Activated T-cell treated with anti-CD3 and anti-CD28 coated beads for 1 hour (primary cell): ENCODE measurements around the gene ACOXL.
"Not testable (repeated sequence)": the region's sequence is repeated elsewhere in the genome, so short reads cannot be mapped to it uniquely, and the experiment has no call there.

Experiments used
- DNase-seq: peaks from one replicate; pipeline ENCODE4 v3.0.0-alpha.2; 2020; ENCODE audit warnings: low read depth

The ACOXL gene

DNA sequence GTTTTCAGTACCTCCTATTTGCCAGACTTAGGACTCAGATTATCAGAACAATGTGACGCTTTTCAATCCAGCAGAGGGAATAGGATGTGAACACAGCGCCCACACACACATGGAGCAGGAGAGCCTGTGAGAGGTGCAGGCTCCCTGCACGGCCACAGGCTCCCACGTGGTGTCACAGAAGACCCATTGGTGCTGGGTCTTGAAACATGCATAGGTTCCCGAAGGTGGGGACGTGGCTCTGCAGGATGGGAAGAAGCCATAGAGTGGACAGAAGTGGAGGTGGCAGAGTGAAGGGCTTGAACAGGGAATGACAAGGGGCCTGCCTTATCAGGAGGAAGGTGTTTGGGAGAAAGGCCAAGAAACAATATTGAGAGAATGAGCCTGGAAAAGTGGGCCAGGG lies 309.9 kb downstream of the ACOXL start:
- no peak for DNase-seq

GRCh38 chr2:111042772-111043771 lies 310.7 kb downstream of the ACOXL start:
- no peak for DNase-seq

DNA sequence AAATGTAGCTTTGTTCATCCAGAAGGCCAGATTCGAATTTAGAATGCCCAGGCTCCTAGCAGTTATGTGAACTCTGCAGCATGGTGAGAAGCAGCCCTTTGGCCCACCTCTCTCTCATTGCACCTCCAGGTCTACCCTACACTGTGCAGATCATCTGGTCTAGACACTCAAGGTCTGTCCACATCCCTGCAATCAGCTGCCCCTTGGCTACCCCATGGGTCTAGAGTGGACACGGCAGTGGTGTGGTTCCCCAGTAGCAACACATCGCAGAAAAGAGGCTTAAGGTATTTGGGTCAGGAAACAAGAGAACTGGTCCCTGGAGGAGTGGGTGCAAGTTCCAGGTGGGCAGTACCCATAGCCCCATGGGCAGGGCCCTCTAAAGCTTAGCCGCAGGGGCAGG lies 311.7 kb downstream of the ACOXL start:
- no peak for DNase-seq

GRCh38 chr2:111045236-111045635 lies 312.9 kb downstream of the ACOXL start:
- not testable (repeated sequence) for DNase-seq

DNA sequence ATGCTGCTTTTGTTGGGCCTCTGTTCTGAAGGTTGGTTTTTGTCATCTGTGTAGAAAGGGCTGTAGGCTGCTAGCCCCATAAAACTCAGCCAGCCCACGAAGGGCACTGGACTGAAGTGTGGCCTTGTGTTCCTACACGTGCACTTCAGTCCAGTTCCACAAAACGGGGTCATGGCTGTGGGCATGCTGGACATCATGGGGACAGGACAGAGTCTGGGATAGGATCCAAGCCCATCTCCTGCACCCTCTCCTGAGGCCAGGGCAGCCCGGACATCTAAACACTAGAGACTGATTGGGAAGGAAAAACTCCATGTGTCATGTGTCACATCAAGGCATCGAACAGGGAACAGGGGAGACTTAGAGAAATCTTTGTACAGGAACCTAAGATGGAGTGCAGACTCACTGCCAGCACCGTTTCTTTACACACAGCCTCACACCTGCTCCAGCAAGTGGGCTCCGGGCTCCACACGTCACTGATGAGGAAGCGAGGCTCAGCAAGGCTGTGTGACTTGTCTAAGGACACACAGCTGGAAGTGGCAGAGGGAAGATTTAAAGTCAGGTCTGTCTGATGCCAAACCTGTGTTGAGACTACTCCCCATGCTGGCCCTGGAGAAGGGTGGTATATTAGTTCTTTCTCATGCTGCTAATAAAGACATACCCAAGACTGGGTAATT lies 313.5 kb downstream of the ACOXL start:
- DNase-seq, result no peak

GRCh38 chr2:111046670-111047069 lies 314.3 kb downstream of the ACOXL start:
- no peak for DNase-seq

DNA sequence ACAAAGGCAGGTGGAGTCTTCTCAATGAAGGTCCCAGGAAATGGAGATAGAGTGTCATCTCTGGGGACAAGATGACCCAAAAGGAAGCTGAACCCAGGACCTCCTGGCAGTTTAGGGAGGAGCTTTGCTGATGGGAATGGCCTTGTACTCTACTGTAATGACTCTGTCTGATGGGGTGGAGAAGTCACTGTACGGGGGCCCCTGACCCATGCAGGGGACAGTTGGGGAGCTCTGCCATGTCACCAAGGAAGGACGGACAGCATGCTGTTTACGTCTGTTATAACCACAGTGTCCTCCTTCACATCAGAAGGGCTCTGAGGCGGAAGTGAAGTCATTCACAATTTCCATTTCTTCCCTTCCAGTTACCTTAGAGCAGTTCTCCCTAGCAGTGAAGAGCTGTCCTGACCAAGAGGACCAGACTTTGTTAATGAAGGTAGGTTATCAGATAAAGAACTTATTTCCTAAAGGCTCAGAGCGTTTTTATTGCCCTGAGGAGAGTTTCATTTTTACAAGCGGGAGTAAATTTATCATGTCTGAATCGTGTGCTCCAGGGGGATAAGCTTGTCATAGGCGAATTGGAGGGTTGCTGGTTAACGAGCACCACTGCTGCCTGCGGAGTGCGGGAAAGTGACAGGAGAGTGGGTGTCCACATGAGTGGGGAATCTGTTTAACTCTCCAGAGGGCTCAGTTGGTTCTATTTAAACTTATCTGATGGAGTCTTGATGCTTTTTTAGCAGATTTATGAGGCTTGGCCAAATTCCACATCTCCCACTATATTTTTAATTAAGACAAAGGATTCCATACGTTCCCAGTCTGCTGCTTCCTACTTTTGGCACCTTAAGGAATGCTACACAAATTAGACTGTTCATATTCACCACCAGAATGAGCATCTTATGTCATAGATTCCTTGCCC lies 316.7 kb downstream of the ACOXL start:
- no peak for DNase-seq

DNA sequence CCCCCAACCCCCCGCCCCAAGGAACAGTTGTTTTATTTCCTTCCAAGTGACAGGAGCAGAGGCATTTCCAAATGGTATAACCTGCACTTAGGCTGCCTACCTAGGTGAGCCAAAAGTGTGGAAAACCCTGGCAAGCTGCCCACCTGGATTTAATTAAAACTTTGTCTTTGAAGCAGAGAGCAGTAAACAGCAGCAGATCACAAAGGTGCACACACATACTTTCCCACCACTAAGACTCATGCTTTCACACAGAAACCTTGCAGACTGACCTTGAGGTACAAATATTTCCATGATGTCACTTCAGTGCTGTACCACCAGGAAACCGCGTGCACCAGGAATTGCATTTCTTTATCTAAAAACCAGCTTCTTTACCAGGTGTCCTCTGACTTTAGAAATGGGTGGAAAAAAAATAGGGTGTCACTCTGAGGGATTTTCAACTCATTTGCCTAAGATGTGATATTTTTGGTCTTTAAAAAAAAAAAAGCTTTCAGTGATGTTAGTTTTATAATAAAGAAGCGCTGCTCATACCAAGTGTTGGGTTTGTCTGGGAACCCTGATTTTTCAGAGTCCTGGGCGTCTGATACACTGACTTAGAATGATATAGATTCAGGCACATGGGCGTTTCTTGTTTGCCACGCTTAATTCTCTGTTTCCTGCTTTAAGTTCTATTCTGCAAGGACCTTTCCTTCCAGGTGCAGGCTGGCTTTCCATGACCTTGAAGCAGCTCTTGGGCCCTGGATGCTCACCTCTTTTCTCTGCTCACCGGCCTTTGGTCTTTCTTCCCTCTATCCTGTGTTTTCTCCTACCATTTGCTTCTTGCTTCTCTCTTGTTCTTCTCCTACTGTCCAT lies 317.6 kb downstream of the ACOXL start:
- no peak for DNase-seq

DNA sequence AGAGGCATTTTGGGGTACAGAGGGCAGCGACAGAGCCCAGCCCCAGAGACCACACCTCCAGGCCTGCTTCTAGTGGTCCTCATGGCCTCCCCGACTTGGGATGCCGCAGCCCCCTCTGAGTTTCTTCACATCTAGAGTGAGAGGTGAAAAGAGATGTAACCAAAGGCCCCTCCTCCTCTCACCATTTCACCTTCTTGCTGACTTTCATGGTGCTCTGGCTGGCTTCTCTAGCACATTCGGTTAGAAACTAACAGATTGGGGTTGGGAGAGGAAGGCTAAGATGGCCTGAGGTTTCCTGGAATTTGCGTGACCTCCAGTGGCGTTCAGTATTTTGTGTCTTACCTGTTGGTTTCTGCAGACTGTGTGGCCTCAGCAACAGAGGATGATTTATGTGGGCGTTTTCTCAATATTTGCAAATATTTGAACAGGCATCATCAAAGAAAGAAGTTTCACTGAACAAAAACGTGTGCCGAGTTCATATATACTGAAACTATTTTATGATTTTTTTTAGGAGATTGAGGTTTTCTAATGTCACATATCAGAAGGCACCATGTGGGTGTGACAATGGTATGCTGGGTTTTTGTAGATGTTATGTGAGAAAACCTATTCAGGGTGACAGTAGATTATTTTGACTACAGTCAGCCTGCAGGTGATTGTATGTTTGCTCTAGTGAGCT lies 318.5 kb downstream of the ACOXL start:
- DNase-seq, result no peak

DNA sequence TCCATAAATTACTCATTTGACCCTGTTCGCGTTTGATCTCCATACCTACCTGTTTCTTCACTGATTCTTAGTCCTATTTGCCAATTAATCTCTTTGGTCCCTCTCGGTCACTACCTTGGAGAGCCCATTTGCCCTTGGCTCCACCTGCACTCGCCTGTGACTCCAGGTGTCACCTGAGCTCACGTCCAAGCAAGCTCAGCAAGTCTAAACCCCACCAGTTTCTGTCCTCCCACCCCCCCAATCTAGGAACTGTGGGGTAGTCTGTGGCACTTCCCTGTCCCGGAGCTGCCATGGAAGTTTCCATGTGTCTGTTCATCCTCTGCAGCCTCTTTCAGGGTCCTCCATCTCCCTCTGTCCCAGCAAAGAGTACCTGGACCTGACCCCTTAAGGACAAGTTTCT lies 320.2 kb downstream of the ACOXL start:
- DNase-seq, result no peak

DNA sequence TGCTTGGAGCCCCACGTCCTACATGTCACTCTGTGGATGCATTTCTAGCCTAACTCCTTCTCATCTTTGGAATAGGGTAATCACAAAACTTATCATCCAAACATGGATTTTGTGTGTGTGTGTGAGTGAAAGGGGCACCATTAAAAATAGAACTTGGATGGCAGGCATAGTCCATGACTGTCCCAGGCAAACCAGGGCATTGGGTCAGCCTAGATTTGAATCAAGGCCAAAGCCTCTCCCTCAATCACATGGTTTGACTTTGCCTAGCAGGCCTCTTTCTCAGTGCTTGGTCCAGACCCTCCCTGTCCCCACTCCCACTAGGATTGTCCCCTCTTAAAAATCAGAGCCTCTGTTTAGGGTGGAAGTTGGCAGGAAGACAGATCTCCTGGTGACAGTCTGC lies 320.9 kb downstream of the ACOXL start:
- no peak for DNase-seq

DNA sequence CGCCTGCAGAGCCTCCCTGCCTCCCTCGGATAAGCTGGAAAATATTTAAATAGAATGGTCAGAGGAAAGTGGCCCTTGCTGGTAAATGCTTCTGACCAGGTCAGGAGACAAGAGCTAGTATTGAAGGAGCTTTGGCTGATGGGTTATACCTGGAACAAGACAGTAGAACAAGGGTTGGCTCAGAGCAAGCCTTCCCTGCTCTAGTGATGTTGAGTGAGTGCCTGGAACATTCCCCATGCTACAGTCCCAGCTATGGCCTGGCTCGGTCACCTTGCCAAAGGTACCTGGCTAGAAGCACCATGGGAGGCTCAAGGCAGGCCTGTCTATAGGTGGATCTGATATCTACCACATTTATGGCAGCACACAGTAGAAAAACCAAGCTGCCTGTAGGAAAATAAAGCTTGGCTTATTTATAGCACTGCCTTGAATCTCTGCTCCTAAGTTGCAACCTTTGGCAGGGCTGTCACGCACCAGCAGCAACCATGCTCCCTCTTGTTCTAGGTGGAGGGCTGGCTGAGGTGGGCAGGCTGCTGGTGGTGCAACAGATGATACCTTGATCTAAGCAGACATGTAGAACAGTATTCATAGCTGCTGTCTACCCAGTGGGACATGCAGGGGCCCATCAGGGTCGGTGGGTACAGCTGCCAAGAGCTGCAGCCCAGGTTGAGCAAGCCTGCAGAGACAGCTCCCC lies 321.6 kb downstream of the ACOXL start:
- no peak for DNase-seq

- no peak for DNase-seq
Measured at GRCh38 chr2:111054791-111055691, 322.7 kb downstream of the ACOXL start.

- no peak for DNase-seq
Measured at GRCh38 chr2:111055735-111056134, 323.4 kb downstream of the ACOXL start.

- DNase-seq, result no peak
Measured at GRCh38 chr2:111057045-111057444, 324.7 kb downstream of the ACOXL start.

DNA sequence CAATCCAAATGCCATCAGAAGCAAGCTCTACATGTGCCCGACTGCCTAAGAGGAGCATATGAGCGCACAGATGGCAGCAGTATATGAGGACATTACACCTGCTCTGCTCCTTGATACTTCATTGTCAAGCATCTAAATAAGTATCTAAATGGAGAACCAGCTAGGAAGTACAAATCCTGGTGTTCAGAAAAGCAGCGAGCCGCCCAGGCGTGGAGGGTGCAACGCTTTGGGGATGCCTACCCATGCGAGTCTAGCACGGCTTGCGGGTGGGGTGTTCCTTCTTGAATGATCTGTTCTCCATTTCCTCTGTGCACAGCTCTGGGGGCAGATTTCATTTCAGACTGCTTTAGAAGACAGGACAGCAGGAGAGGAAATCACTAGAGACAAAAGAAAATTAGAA lies 325.3 kb downstream of the ACOXL start:
- DNase-seq, result no peak

- no peak for DNase-seq
Measured at GRCh38 chr2:111058264-111058663, 325.9 kb downstream of the ACOXL start.

DNA sequence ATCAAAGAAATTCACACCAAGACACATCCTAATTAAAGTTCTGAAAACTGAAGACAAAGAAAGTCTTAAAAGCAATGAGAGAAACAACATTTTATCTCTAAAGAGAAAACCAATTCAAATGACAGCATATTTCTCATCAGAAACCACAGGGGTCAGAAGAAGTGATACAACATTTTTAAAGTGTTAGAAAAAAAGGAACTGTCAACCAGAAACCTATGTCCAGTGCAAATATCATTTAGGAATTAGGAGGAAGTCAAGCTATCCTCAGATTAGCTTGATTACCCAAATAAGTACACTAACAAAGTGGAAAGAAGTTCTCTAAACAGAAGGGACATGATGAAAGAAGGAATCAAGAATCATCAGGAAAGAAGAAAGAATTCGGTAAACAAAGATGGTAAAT lies 328.8 kb downstream of the ACOXL start:
- DNase-seq, result no peak

DNA sequence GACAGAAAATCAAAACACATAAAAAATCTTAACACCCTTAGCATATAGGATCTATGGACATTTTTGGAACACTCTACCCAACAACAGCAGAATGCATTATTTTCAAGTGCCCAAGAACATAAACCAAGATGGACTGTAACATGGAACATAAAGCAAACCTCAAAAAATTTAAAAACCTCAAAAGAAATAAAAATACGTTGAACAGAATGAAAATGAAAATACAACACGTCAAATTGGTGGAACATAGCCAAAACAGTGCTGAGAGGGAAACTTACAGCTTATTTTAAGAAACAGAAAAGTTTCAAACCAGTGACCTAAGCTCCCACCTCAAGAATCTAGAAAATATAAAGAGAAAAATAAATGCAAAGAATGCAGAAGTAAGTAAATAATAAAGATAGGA lies 330.0 kb downstream of the ACOXL start:
- DNase-seq, result no peak
